ENCODE measurements around the gene TIGAR.
A peak's percentile ranks its signal among the peaks of the same experiment; 100 is the strongest.

TIGAR gene, protein sequence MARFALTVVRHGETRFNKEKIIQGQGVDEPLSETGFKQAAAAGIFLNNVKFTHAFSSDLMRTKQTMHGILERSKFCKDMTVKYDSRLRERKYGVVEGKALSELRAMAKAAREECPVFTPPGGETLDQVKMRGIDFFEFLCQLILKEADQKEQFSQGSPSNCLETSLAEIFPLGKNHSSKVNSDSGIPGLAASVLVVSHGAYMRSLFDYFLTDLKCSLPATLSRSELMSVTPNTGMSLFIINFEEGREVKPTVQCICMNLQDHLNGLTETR

DNA sequence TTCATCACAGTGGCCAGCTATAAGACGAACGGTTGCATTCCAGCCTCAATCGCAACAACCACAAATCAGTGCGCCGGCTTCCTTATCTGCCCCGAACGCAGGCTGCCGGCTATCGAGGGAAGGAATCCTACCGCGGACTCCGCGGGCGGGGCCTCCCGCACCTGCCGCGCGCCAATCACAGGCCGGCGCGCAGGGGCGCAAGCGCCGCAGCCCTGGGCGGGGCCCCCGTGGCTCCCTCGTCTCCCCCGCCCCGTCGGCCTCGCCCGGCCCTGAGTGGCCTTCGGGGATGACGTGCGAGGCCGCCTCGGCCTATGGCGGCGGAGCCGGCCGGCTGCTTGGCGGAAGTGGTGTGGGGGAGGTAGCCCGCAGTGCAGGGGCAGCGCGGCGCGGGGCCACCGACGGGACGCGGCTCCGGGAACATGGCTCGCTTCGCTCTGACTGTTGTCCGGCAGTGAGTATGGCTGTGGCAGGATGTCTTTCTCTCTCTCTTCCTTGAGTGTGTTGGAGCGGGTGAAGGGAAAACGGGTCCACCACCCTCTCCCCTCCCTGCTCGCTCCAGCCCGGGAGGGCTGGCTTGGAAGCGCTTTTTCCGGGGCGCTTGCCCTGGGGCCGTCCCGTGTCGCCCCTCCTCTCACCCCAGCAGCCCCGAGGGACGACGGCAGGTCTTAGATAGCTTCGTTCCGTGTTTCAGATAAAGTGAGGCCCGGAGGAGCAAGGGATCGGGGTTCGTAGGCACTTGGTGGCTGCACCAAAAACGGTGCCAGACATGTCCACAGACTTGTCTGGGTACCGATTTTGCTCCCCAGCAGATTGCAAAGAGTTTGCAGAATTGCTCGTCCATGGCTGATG lies at the start of gene TIGAR:
Gene TIGAR (plus strand): TSS at position 361 of the 849 bp plus-strand sequence. CDS start 59 bp downstream, at position 420.
- peak; percentile 98 for DNase-seq

DNA sequence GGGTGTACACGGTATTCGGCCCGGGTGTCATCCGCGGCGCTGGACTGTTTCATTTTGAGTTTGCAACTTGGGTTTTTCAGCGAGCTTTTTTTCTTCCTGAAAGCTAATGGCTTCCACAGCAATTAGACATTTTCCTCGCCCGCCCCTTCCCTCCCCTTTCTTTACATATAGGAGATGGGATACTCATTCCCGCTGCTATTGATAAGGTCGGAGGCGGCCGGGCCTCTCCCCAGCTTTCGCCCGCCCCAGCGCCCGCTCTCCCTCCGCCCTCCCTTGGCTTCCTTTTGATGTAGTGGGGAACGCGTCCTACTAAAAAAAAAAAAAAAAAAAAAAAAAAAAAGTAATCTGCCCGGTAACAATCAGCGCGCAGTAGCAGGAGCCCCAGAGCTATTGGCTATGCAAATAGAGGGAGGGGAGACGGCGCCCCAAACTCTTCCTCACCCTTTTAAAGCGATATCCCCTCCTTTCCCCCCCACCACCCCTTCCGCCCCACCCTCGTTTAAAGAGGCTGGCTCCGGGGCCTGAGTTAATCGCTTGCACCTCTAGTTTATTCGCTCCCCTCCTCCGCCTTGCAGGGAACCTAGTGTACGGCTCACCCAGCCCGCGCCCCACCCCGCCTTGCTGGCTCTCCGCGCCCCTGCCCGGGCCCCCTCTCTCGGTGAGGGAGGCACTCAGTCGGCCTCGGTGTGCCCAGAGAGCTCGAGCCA lies 49.1 kb upstream of the TIGAR start:
- DNase-seq, result no peak

DNA sequence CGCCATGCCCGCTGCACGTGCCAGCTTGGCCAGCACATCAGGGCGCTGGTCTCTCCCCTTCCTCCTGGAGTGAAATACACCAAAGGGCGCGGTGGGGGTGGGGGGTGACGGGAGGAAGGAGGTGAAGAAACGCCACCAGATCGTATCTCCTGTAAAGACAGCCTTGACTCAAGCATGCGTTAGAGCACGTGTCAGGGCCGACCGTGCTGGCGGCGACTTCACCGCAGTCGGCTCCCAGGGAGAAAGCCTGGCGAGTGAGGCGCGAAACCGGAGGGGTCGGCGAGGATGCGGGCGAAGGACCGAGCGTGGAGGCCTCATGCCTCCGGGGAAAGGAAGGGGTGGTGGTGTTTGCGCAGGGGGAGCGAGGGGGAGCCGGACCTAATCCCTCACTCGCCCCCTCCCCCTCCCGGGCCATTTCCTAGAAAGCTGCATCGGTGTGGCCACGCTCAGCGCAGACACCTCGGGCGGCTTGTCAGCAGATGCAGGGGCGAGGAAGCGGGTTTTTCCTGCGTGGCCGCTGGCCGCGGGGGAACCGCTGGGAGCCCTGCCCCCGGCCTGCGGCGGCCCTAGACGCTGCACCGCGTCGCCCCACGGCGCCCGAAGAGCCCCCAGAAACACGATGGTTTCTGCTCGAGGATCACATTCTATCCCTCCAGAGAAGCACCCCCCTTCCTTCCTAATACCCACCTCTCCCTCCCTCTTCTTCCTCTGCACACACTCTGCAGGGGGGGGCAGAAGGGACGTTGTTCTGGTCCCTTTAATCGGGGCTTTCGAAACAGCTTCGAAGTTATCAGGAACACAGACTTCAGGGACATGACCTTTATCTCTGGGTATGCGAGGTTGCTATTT lies 48.4 kb upstream of the TIGAR start:
- no peak for DNase-seq

DNA sequence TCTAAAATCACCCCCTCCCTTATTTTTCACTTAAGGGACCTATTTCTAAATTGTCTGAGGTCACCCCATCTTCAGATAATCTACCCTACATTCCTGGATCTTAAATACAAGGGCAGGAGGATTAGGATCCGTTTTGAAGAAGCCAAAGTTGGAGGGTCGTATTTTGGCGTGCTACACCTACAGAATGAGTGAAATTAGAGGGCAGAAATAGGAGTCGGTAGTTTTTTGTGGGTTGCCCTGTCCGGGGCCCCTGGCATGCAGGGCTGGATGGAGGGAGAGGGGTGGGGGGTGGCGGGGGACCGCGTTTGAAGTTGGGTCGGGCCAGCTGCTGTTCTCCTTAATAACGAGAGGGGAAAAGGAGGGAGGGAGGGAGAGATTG lies 47.8 kb upstream of the TIGAR start:
- DNase-seq, result no peak

DNA sequence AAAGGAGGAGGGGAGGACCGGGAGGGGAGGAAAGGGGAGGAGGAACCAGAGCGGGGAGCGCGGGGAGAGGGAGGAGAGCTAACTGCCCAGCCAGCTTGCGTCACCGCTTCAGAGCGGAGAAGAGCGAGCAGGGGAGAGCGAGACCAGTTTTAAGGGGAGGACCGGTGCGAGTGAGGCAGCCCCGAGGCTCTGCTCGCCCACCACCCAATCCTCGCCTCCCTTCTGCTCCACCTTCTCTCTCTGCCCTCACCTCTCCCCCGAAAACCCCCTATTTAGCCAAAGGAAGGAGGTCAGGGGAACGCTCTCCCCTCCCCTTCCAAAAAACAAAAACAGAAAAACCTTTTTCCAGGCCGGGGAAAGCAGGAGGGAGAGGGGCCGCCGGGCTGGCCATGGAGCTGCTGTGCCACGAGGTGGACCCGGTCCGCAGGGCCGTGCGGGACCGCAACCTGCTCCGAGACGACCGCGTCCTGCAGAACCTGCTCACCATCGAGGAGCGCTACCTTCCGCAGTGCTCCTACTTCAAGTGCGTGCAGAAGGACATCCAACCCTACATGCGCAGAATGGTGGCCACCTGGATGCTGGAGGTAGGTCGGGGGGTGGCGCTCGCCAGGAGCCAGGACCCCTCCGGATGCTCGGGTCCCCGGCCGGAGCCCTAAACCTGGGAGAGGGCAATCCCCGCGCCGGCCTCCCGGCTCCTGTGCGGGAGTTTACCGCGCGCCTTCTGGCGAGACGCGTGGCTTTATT lies 47.2 kb upstream of the TIGAR start, which contains the start of gene CCND2:
Gene CCND2 (plus strand): TSS at position 111 of the 744 bp plus-strand sequence. CDS start 279 bp downstream, at position 390.
- no peak for DNase-seq

- no peak for DNase-seq
These were observed 46.5 kb upstream of the TIGAR start for GRCh38 chr12:4274396-4275015.

DNA sequence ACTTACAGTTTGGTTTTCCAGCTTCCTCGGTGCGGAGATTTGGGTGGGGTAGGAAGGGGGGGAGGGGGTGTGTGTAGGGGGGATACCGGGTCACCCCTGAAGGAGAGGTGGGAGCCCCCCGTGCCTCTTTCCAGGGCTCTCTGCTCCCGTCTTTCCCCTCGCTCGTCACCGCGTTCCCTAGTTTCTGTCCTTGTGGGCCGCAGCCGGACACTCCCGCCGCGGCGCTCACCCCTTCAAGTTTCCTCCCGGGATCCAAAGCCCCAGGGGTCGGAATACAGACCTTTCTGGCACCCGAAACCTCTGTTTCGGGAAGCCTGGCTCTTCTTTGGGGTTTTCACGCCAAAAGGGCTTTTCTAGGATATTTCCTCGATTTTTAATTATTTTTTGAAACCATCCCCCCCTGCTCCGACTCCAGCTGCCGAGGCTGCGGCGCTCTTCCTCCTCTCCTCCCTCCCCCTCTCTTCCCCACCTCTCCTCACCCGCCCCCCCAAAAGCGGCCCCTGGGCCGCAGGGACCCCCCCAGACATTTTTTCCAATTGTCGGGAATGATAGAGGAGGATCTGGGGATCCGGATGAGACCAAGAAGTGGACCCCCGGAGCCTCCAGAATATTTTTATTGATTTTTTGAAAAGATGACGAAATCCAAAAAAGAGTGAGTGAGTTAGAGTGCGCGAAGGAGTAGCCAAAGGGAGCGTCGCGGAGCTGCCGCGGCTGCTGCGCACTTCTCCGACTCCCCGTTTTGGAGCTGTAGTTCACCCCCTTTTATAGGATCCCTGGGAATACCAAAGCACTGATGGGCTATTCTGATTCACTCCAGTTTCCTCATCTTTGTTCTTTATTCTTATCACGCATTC lies 45.8 kb upstream of the TIGAR start:
- DNase-seq, result no peak

- no peak for DNase-seq
These were observed 45.1 kb upstream of the TIGAR start for GRCh38 chr12:4275870-4276301.

GRCh38 chr12:4276524-4277204 lies 44.3 kb upstream of the TIGAR start:
- DNase-seq, result peak; percentile 72

- DNase-seq, result no peak
These were observed 43.8 kb upstream of the TIGAR start for GRCh38 chr12:4277205-4277543.

DNA sequence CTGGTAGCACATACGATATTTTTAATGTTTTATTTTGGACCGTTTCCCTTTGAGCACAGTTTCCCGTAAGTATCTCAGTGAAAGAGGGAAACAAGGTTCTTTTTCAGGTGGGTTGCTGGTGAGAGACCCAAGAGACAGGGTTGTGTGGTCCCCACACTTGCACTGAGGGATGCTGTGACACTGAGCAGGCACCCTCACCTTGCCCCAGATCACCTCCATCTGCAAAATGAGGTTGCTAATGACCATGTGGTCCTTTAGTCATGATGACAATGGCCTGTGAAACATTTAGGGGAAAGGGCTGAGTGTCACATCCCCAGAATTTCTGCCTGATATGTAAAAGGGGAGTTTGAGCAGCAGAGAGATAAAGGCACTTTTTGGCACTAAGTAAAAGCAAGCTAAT lies 43.2 kb upstream of the TIGAR start:
- DNase-seq, result no peak

DNA sequence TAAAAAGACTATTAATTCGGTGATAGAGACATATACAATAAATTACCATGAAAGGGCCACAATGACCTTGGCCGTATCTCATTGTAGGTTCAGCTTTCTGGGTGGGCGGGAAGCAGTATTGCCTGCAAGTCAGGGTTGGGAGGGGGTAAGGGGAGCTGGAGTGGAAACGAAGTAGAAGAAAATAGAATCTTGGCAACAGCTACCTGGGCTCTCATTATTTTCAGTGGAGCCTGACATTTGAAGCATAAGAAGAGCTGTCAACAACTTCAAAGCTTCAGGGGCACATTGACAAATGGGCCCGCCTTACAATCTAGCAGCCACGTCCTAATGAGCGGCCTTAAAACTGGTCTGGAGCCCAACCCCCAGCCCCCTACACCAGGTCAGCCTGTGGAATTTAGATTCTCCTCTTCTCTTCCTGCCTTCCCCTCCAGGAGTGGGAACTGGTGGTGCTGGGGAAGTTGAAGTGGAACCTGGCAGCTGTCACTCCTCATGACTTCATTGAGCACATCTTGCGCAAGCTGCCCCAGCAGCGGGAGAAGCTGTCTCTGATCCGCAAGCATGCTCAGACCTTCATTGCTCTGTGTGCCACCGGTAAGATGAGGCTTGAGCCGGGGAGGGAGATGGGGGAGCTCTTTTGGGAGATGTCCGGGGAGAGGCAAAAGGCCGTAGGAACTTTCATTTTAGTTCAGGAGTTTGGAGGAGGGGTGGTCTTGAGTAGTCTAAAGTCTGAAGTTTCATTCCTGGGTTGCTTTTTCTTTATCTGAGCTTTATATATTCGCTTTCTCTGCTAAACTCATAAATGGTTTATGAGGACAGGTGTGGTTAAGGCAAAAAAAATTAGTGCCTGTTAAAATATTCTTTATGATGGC lies 42.5 kb upstream of the TIGAR start:
- DNase-seq, result no peak

DNA sequence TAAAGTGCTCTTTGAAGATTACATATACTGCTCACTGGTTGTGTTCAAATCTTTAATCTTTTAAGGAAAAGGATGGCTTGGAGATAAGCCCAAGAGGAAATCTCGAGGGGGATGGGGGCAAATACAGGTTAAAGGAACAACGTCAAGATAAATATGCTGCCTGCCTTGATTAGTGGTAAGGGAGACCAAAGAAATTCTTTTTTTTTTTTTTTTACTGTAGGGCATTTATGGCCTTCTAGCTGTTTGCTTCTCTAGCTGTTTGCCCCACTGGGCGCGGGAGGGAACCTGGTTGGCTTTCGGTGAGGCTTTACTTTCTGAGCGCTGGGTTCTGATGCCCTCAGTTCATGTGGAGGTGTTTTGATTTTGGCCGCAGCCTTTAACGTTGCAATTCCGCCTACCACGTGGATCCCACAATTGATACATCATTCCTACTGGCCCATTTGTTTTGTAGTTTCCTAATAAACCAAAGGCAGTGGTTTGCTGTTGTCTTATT lies 41.8 kb upstream of the TIGAR start:
- no peak for DNase-seq

- DNase-seq, result no peak
These were observed 40.5 kb upstream of the TIGAR start for GRCh38 chr12:4280351-4281163.

DNA sequence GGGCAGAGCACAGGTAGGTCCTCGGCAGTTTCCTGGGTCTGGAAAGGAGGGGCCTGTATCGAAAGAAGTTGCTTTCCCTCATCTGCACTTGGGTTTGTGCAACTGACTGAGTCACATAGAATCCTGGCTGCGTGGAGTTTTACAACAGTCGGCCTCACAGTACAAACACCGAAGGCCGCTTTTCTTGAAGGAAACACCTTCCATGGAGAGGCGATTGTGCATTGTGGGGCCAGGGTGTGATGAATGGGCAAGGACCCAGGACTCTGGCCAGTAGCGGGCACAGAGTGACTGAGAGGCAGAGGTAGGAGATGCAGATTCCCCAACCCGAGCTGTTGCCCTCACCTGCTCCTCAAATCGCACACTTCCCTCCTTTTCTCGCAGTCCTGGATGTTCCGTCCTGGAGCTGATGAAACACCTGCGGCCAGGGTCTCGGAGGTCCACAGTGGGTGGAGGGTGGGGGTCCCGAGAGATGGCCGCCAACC lies 39.8 kb upstream of the TIGAR start:
- no peak for DNase-seq

GRCh38 chr12:4282103-4282891 lies 38.7 kb upstream of the TIGAR start:
- DNase-seq, result no peak

Data from T1000 (cell line).